HG03045 (cell line): ENCODE measurements around the gene SGMS2.

Experiments
- ATAC-seq: cut with Tn5 transposase; IDR thresholded peaks from one replicate; pipeline ENCODE4 v1.9.1; 2021; ENCODE audit warnings: mild to moderate bottlenecking, moderate library complexity; ENCODE audit not compliant: unreplicated experiment

Gene SGMS2

DNA sequence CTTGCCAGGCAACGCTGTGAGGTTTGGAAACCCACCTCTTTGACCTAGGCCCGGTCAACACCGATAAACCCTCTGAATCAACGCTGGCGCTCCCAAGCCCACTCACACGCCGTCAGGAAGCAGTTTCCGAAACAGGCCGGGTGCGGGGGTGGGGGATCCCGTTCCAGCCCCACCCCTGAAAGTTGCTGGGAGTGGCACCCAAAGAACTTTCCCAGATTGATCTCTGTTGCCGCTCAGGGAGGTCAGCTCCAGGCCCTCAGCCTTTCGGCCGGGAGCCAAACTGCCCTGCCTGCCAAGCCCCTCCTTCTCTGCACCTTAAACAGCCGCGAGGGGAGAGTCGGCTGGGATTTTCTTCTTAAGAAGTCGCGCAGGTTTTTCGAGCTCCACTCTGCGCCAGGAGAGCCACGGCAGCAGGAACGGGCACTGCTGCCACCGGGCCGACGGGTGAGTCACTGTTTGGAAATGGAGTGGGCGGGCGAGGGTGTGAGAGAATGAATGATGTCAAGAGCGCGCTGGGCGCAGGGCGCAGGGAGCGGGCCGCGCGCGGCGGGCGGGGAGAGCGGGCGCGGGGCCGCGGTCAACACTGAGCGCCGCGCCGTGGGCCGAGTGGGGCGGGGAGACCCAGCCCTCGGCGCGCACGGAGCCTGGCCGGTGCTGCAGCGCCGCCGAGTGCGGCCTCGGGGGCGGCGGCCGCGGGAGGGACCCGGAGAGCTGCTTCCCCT lies at the start of gene SGMS2:
TSS of gene SGMS2 (plus strand) at position 583 of the 722 bp plus-strand sequence. CDS start 70,622 bp downstream, outside the sequence.
- ATAC-seq, result peak; percentile 61

- ATAC-seq, result no peak
These were observed 46.8 kb upstream of the SGMS2 start for GRCh38 chr4:107777890-107778289.

DNA sequence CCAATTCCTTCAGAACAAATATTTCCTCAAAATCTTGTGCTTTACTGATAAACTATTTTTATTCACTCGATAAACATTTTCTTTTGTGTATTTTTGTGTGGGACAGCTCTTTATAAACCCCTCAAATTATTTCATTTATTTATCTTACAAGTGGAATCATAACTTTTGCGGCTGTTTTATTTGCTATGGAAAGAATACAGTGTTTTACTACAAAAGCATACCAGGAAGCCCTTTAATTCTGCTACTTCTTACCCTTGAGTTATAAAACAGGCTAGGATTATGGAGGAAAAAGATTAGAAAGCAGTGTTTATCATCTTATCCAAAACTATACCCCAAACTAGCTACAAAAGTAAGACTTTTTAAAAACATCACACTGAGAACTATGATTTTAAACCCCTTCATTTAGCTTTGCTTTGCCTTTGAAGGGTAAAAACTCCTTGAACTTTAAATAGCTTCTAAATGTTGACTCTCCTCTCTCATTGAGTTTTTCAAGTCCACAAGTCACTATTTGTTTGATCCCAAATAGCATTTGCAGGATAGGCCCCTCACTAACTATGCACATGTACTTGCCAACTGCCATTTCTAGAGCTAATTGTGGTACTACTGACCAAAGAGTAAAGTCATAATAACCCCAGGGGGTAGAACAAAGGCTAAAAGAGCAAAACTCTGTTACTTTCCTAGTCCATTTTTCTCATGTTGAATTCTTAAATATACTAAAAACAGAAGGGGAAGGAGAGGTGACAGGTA lies 45.8 kb upstream of the SGMS2 start:
- ATAC-seq, result no peak

DNA sequence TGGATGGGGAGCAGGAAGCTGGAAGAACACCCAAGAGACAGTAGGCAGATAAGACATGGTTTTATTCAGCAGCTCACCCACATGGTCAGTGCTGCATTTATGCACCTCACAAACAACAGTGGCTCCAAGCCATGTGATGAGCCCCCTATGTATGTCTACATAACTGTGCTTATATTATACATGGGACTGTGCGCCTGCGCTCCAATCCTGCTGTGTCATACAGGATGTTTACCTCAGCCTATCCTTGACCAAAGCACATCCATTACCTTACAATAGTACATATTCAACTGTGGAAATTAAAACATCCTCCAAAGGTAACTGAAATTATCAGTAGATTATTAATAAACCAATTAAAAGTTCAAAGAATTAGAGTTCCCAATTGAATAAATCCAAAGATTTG lies 44.1 kb upstream of the SGMS2 start:
- no peak for ATAC-seq

GRCh38 chr4:107791902-107792301 lies 32.8 kb upstream of the SGMS2 start:
- ATAC-seq, result no peak

DNA sequence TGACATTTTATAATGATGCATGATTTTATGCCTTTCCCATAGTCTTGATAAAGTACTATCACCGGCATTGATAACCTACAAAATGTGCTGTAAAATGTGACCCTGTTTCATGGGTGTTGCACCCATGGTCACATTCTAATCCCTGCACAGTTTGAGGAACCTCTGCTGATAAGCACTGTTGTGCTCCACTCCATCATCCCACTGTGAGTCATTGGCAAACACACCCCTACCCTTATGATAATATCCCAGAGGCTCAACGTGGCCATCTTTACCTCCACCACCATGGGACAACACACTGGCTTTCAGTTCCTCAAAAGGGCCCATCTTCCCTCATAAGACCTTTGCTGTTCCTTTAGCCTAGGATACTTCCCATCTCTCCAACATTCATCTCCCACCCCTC lies 32.0 kb upstream of the SGMS2 start:
- no peak for ATAC-seq

- no peak for ATAC-seq
These were observed 30.7 kb upstream of the SGMS2 start for GRCh38 chr4:107793996-107794395.

DNA sequence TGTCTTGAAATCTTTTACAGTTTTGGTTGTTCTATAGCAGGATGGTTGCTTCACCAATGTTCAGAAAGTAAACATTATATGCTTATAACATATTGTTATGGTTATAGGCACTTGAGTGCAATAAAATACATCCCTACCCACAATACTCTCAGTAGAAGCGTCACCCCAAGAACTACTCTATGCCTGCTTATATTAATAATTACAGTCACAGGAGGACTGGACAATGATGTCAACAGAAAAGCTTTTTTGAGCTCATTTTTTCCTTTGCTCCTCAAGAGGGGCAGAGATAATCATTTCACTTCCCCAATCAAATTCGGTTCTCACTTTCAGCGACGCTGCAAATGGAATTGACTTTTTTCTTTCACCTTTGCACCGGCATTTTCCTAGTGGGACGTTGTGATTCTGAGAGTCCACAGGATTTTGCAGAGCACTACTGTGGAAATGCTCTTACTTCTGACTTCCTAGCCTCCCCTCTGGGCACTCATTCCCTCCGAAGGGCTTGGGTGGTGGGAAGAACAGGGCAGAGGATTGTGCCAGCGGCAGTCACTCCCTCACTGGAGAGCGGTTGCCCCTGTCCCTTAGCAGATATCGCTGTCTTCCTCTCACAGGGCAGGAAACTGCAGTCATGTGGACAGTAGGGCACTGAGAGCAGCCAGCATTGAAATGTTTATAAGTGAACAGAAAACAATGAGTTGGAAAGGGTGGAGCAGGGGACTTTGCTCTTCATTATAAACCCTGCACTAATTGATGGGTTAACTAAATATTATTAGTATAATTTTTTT lies 24.9 kb upstream of the SGMS2 start:
- no peak for ATAC-seq

- no peak for ATAC-seq
These were observed 24.0 kb upstream of the SGMS2 start for GRCh38 chr4:107800706-107801105.

DNA sequence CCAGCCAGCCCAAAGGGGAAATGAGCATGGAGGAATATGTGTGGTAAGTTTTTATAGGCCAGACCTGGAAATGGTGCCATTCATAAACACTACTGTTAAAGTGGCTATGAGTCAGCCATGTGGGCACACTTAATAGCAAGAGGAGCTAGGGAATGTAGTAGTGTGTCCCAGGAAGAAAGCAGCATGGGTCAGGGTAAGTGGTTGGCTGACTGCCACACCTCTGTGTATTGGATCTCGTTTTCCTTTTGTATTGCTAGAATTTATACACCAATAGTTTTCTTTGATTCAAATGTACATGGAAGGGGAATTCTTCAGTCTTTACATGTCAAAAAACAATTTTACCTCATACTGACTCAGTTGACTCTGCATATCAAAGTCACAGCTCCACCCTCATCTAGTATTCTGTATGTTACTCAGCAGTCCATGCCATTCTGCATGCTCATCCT lies 22.9 kb upstream of the SGMS2 start:
- ATAC-seq, result no peak

GRCh38 chr4:107804956-107805355 lies 19.8 kb upstream of the SGMS2 start:
- no peak for ATAC-seq

- ATAC-seq, result no peak
These were observed 18.5 kb upstream of the SGMS2 start for GRCh38 chr4:107806196-107806595.

- no peak for ATAC-seq
These were observed 16.2 kb upstream of the SGMS2 start for GRCh38 chr4:107808572-107808971.

GRCh38 chr4:107809210-107809609 lies 15.5 kb upstream of the SGMS2 start:
- no peak for ATAC-seq

DNA sequence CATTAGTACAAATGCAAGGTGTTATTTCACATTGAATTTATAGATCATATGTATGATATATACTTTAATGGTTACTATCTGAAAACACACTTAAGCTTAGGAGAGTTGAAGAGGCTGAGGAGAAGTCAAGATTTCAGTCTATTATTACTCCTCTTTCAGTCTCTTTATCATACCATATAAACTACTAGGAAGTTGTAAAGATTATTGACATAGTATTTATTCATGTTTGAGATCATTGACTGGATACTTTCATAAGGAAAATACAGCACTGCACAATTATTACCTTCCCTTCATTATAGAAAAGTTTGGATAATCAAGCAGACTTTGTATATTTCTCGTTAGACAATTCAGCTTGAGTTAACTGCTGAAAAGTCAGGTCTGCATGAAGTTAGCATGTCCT lies 10.0 kb upstream of the SGMS2 start:
- ATAC-seq, result no peak

- no peak for ATAC-seq
These were observed 9.6 kb upstream of the SGMS2 start for GRCh38 chr4:107815158-107815557.

DNA sequence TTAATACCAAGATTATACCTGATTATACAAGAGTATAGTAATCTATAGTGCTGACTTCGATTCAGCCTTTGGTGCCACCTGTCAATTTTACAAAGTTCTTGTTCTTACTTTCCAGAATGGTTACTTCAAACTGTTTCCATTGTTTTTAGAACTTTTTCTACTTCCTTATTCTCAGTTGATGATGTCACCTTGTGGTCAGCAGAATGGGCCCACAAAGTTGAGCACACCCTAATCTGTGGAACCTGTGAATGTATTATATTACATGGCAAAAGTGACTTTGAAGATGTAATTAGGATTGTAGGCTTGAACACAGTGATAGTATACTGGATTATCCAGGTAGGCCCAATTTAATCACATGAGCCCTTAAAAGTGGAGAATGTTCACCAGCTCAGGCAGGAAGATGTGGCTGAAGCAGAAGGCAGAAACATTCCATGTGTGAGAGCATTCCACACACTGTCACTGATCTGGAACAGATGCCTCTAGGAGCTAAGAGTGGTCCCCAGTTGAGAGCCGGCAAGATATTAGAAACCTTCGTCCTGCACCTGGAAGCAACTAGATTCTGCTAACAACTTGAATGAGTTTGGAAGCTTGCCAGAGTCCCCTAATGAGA lies 6.3 kb upstream of the SGMS2 start:
- no peak for ATAC-seq

DNA sequence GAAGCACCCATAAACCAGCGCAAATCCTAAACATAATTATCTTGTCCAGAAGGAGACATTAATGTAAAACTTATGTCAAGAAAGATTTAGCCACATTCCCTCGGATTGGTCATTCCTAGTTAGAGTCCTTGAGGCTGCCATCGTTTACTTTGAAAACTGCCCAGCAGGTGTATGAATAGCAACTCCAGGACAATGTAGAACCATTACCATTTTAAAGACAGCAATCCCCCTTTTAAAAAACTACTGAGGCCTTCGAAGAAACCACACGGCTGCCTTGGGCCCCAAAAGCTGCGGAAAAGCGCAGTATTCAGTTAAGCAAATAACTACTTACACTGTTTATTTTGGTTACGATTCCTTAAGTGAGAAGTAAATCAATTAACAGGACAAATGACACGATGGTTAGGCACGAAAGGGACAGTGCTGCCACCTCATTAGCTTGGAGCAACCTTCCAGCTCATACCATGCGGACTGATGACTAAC lies 822 bp upstream of the SGMS2 start:
- no peak for ATAC-seq

GRCh38 chr4:107825072-107825824 lies 516 bp downstream of the SGMS2 start:
- ATAC-seq, result peak; percentile 34

- no peak for ATAC-seq
These were observed 1.8 kb downstream of the SGMS2 start for GRCh38 chr4:107826421-107826980.
